Gastrocnemius medialis (tissue), 4 donors: Measurements from ENCODE around the gene NIPBL.
"Not testable (repeated sequence)": the region's sequence is repeated elsewhere in the genome, so short reads cannot be mapped to it uniquely, and the experiment has no call there.

Source experiments
- POLR2A ChIP-seq, 2 donors: fragments of 450-650 bp; IDR thresholded peaks; one replicate each; pipeline ENCODE4 v1.6.1; 2017; ENCODE audit warnings: antibody characterized with exemption in 2 of 2, mild to moderate bottlenecking in 2 of 2, moderate library complexity in 2 of 2
- TF ChIP-seq, protein P1 (sequence below), 5 experiments: fragments of 450-650 bp in 3 of 5; fragments of 200-600 bp in 2 of 5; sonication (generic) in 2 of 5; IDR thresholded peaks in 4 of 5; conservative IDR thresholded peaks in 1 of 5; 1 replicate in 4 of 5; 2 replicates in 1 of 5; pipeline ENCODE4 v1.5.1; 2016 to 2019; ENCODE audit warnings: antibody characterized with exemption in 5 of 5, mild to moderate bottlenecking in 3 of 5, moderate library complexity in 3 of 5

- TF ChIP-seq, protein P1, sequence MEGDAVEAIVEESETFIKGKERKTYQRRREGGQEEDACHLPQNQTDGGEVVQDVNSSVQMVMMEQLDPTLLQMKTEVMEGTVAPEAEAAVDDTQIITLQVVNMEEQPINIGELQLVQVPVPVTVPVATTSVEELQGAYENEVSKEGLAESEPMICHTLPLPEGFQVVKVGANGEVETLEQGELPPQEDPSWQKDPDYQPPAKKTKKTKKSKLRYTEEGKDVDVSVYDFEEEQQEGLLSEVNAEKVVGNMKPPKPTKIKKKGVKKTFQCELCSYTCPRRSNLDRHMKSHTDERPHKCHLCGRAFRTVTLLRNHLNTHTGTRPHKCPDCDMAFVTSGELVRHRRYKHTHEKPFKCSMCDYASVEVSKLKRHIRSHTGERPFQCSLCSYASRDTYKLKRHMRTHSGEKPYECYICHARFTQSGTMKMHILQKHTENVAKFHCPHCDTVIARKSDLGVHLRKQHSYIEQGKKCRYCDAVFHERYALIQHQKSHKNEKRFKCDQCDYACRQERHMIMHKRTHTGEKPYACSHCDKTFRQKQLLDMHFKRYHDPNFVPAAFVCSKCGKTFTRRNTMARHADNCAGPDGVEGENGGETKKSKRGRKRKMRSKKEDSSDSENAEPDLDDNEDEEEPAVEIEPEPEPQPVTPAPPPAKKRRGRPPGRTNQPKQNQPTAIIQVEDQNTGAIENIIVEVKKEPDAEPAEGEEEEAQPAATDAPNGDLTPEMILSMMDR (IDR thresholded peaks at IDR 0.05 in 4 of 5, conservative IDR thresholded peaks at IDR 0.05 in 1 of 5) = not testable (repeated sequence)
- TF ChIP-seq POLR2A (IDR thresholded peaks at IDR 0.05) = not testable (repeated sequence)
Measured at GRCh38 chr5:37099267-37099666, 222.7 kb downstream of the NIPBL start.
